A549 treated with Hydrocortisone at 1 μM for 4 hours (cell line): ENCODE results near the gene MBD3. TPM values are rescaled to one million over a fixed set of nuclear protein-coding genes. Genes with fewer than 3 reads are reported as not detected.

ENCODE experiments used
- total RNA-seq: library from RNA; stranded (reverse); fragments of 200-300 nt; extraction: Qiagen RNA extraction; gene quantifications from 5 replicates; pipeline ENCODE4 v1.2.3, GENCODE V29; 2022

MBD3 gene
- total RNA-seq = 37.1 to 49.0 TPM (median 46.7 TPM) in 5 replicates

GRCh38 chr19:1592755-1593500 lies at the start of gene MBD3:
TSS of gene MBD3 (minus strand) at chr19:1592865. CDS start at chr19:1592631, 234 bp downstream.

GRCh38 chr19:1605236-1606137 lies 12.8 kb upstream of the MBD3 start, which contains the start of gene UQCR11:
TSS of gene UQCR11 (minus strand) at chr19:1605462. CDS start at chr19:1605409, 53 bp downstream.

GRCh38 chr19:1568320-1569019 lies 24.2 kb downstream of the MBD3 start, which contains the start of gene MEX3D:
TSS of gene MEX3D (minus strand) at chr19:1568325. CDS start at chr19:1568058, 267 bp downstream.

Other genes starting within 250 kb of the MBD3 start
- gene NDUFS7, start 209.0 kb downstream of the MBD3 start, total RNA-seq = 67.0 to 76.3 TPM (median 74.3 TPM) in 5 replicates
- 26.9 to 45.6 TPM (median 41.2 TPM) in 5 replicates for gene GAMT, start 191.3 kb downstream of the MBD3 start, total RNA-seq
- 81.0 to 103 TPM (median 96.2 TPM) in 5 replicates for gene DAZAP1, start 185.3 kb downstream of the MBD3 start, total RNA-seq
- 1,250 to 2,075 TPM (median 1,916 TPM) in 5 replicates for gene RPS15, start 154.5 kb downstream of the MBD3 start, total RNA-seq
- 0.78 to 2.5 TPM (median 1.7 TPM) in 5 replicates for gene APC2, start 142.7 kb downstream of the MBD3 start, total RNA-seq
- 10.4 to 18.8 TPM (median 16.6 TPM) in 5 replicates for gene C19orf25, start 113.7 kb downstream of the MBD3 start, total RNA-seq
- gene PCSK4, start 102.5 kb downstream of the MBD3 start, total RNA-seq = 0.64 to 1.0 TPM (median 0.85 TPM) in 5 replicates
- gene REEP6, start 101.7 kb downstream of the MBD3 start, total RNA-seq = 3.9 to 6.6 TPM (median 4.9 TPM) in 5 replicates
- 3.4 to 4.2 TPM (median 3.5 TPM) in 5 replicates for gene ADAMTSL5, start 79.8 kb downstream of the MBD3 start, total RNA-seq
- not detected in 5 replicates for gene PLK5, start 68.8 kb downstream of the MBD3 start, total RNA-seq
- gene MEX3D, start 24.5 kb downstream of the MBD3 start, total RNA-seq = 6.5 to 11.6 TPM (median 10.8 TPM) in 5 replicates
- gene UQCR11, start 12.6 kb upstream of the MBD3 start, total RNA-seq = 68.4 to 207 TPM (median 177 TPM) in 5 replicates
- gene TCF3, start 59.8 kb upstream of the MBD3 start, total RNA-seq = 56.3 to 67.3 TPM (median 66.2 TPM) in 5 replicates
- gene ONECUT3, start 160.6 kb upstream of the MBD3 start, total RNA-seq = not detected in 5 replicates
- gene ATP8B3, start 219.4 kb upstream of the MBD3 start, total RNA-seq = 2.6 to 3.6 TPM (median 3.3 TPM) in 5 replicates